Measurements from ENCODE around the gene CLEC18A. TPM values are rescaled to one million over a fixed set of nuclear protein-coding genes. Genes with fewer than 3 reads are reported as not detected.

CLEC18A gene
- total and polyA plus RNA-seq, 2 experiments from 2014 or later = 0.13 to 0.90 TPM

GRCh38 chr16:69935278-69935711 lies 15.8 kb upstream of the CLEC18A start:
- Histone ChIP-seq H3K4me3 (no peak overlapping the region), H3K79me2 (replicated peaks; ENCODE audit: insufficient read depth) (no peaks in the 10 kb centered on the region), H3K4me2 (no peak overlapping the region), H3K27ac (ENCODE audit: low read depth) (no peak overlapping the region), H4K20me1 (replicated peaks; ENCODE audit: insufficient read depth) (no peaks in the 10 kb centered on the region), H3K27me3 (ENCODE audit: insufficient read depth) (no peaks in the 10 kb centered on the region), H3K4me1 (ENCODE audit: insufficient read depth) (no peaks in the 10 kb centered on the region), H3K9me2 (ENCODE audit: insufficient read depth) (no peaks in the 10 kb centered on the region), H3K36me3 (ENCODE audit: insufficient read depth) (0 out of 2 replicates have a peak, but pooled peaks cover 6% of the 10 kb centered on the region), H2AFZ (no peak overlapping the region), H3F3A (replicated peaks; ENCODE audit: low read depth) (0 out of 2 replicates have a peak, but pooled peaks cover 5% of the 10 kb centered on the region)
- Mint-ChIP-seq H3K4me3 (no peak overlapping the region), H3K27ac (no peak overlapping the region), H3K36me3 (ENCODE audit: low read depth) (peaks cover 27% of the 10 kb centered on the region), H3K27me3 (ENCODE audit: insufficient read depth, low read depth, poor library complexity) (peaks cover 3% of the 10 kb centered on the region), H3K4me1 (no peaks in the 10 kb centered on the region), H3K9me3 (no peaks in the 10 kb centered on the region; the same call in 2 of the 3 replicates)
- no peak for ATAC-seq
- TF ChIP-seq EZH2 (IDR thresholded peaks at IDR 0.05; ENCODE audit: low read depth, unreplicated experiment) (no peak), POLR2AphosphoS5 (IDR thresholded peaks at IDR 0.05; ENCODE audit: low read depth) (no peak), NANOG (IDR thresholded peaks at IDR 0.05; ENCODE audit: borderline replicate concordance) (no peak), EZH2phosphoT487 (IDR thresholded peaks at IDR 0.05; ENCODE audit: unreplicated experiment) (no peak), ZNF331 (CRISPR knock-in tag; IDR thresholded peaks at IDR 0.05; ENCODE audit: low read depth) (no peak), ZNF462 (CRISPR knock-in tag; IDR thresholded peaks at IDR 0.05) (no peak), CTCF (conservative IDR thresholded peaks at IDR 0.05; ENCODE audit: low read depth in 2 of 2) (no peak), JUNB (IDR thresholded peaks at IDR 0.05; ENCODE audit: unreplicated experiment) (no peak), CREB1 (CRISPR knock-in tag; IDR thresholded peaks at IDR 0.05; ENCODE audit: low read depth) (no peak), ETS1 (IDR thresholded peaks at IDR 0.05) (no peak), REST (IDR thresholded peaks at IDR 0.05; ENCODE audit: unreplicated experiment) (no peak), ZNF114 (CRISPR knock-in tag; IDR thresholded peaks at IDR 0.05) (no peak), STAT1 (IDR thresholded peaks at IDR 0.05; ENCODE audit: unreplicated experiment) (no peak)
- DNase-seq (ENCODE audit: low spot score) = no peak
